HG03135 (cell line): ENCODE measurements around the gene ZNF446.
A peak's percentile ranks its signal among the peaks of the same experiment; 100 is the strongest.
"Not testable (repeated sequence)": the region's sequence is repeated elsewhere in the genome, so short reads cannot be mapped to it uniquely, and the experiment has no call there.

Experiments
- ATAC-seq: cut with Tn5 transposase; IDR thresholded peaks from one replicate; pipeline ENCODE4 v1.9.1; 2021; ENCODE audit warnings: mild to moderate bottlenecking, moderate library complexity; ENCODE audit not compliant: unreplicated experiment

Gene ZNF446

DNA sequence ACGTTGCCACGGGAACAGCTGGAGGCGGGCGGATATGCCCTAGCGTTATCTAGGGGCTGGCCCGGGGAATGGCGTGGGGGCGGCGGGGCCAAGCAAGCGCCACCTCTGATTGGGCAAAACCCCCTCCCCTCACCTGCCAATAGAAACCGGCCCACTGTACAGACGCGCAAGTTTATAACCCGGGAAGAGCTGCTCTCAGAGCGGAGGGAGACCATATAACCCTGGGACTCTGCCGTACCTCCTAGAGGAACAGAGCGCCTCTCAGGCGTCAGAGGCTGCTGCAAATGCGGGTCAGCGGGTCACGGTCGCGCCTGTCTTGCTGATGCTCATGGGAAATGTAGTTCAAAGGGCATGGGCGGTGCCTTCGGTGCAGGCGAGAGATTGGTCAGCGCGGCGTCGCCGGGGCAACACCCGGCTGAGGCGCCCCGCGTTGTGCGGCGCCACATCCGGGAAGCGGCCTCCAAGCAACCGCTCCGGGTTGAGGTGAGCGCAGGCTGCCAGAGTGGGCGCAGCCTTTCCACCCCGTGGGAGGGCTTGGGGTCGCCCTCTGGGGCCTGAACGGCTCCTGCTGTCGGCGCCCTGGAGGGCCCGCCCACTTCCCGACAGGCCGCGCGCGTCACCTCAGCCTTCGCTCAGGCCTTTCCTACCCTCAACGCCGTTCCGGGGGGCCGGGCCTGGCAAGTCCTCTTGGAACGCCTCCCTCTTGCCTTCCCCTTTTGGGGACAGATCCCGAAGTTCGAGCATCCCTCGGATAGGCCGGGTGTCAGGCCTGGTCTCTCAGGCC, at the start of gene ZNF446:
TSS of gene ZNF446 (plus strand) at position 639 of the 784 bp plus-strand sequence. CDS start 867 bp downstream, outside the sequence.
- ATAC-seq = peak; percentile 82

DNA sequence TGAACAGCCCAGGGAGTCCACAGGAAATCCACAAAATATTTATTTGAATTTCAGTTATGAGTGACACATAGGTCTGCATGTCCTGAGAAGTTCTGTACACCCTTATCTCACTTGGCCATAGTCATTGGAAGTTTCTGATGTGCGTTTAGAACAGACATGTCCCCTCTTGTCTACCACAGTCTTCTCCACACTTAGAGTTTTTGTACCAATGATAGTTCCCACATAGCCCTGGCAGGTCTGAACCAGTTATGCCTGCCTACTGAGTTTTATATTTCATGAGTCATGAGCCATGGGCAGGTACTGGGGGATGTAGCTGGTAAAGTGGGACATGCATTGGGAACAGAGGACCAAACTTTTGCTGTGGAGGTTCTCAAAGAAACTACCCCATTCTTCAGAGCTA, 47.5 kb upstream of the ZNF446 start:
- no peak for ATAC-seq

DNA sequence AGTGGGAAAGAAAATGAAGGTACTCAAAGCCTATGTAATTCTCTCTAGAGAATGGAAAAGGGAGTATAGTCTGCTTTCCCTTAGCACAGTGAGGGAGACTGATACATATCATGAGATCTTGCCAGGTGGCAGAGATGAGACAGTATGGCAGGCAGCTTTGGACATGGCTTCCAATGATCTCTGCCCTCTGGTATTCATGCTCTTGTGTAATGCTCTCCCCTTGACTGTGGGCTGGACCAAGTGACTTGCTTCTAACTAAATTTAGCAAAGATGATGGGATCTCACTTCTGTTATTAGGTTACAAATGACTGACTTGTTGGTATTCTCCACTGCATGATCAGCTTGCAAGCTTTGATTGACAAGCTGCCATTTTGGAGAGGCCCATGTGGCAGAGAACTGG, 46.4 kb upstream of the ZNF446 start:
- ATAC-seq = no peak

DNA sequence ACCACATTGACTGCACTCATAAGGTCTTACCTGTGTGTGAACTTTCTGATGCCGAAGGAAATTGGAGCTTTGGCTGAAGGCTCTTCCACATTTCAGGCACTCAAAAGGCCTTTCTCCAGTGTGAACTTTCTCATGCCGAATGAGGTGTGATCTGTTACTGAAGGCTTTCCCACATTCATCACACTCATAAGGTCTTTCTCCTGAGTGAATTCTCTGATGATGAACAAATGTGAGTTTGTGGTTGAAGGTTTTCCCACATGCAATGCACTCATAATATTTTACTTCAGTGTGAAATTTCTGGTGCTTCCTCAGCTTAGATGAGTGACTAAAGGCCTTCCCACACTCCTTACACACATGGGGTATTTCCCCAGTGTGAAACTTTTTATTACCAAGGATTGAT, 41.9 kb upstream of the ZNF446 start:
- no peak for ATAC-seq

DNA sequence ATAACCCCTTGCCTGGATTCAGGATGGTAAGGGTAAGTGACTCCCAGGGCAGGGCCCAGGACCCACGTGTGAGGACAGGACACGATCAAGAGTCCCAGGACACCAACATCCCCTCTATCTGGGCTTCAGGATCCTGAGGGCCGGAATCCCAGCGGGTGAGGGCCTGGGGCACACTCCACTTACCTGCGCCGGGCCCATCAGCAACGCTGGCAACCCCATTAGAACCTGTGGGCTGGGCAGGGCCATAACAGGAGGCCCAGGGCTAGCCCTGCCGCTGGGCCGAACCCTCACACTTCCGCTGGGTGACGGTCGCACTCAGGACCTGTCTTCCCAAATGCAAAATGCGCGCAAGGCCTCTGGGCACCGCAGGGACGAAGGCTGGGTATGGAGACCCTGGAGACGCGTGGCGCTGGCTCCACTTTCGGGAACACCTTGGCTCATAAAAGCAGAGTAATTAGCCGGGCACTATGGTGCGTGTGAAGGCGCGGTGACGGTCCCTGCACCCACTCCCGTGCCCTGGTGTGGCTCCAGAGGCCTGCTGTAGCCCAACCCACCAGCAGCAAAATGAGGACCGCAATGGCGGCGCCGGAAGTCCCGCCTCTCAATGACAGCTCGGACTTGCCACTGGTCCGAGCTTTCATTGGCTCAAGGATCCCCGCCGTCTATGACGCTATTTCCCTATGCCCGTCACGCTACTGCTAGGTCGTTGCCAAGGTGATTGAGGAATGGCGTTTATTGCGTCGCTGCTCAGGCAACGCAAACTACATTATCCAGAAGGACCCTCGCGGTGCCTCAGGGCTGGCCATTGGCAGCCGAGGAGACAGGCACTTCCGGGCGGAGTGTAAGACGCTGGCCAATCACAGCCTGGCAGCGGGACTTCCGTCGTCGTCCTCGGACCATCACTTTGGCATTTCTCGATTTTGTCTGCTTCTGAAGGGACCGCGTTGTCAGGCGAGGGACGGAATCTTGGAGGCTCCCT, 36.3 kb upstream of the ZNF446 start, which contains the start of gene ZNF132:
TSS of gene ZNF132 (minus strand) at position 578 of the 979 bp plus-strand sequence. CDS start at position 246, 332 bp downstream.
- ATAC-seq = peak; percentile 94

DNA sequence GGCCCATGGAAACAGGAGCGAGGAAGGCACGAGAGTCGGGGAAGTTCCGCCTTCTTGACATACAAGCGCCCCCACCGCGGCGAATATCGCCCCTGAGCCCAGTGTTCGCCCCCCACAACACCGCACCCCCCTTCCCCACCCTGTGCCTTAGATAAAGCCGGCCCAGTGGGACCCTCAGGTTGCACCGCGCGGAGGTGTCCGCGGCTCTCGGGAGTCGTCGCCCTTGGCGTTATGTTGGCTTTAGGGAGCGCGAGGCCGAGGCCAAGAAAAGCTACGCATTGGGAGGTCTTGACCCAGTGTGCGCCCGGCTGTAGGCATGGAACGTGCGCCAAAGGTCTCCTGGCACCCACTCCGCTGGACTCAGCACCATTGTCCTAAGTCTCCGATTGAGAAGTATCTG, 35.6 kb upstream of the ZNF446 start:
- ATAC-seq = no peak

DNA sequence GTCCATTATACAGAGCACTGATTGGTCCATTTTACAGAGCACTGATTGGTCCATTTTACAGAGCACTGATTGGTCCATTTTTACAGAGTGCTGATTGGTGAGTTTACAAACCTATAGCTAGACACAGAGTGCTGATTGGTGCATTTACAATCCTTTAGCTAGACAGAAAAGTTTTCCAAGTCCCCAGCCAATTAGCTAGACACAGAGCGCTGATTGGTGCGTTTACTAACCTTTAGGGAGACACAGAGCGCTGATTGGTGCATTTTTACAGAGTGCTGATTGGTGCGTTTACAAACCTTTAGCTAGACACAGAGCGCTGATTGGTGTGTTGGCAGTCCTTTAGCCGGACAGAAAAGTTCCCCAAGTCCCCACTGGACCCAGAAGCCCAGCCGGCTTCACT, 33.2 kb upstream of the ZNF446 start:
- not testable (repeated sequence) for ATAC-seq

DNA sequence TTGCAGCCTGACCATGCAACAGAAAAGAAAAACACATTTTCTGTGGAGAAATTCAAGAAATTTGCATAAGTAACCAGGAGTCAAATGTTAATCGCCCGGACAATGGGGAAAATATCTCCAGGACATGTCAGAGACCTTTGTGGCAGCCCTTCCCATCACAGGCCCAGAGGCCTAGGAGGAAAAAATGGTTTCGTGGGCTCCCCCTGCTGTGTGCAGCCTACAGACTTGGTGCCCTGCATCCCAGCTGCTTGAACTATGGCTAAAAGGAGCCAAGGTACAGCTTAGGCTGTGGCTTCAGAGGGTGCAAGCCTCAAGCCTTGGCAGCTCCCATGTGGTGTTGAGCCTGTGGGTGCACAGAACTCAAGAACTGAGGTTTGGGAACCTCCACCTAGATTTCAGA, 27.3 kb upstream of the ZNF446 start:
- ATAC-seq = not testable (repeated sequence)

DNA sequence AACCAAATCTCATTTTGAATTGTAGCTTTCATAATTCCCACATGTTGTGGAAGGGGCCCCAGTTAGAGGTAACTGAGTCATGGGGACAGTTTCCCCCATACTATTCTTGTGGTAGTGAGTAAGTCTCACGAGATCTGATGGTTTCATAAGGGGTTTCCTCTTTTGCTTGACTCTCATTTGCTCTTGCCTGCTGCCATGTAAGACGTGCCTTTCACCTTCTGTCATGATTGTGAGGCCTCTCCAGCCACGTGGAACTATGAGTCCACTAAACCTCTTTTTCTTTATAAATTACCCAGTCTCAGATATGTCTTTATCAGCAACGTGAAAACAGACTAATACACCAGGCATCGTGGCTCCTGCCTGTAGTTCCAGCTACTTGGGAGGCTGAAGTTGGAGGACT, 26.2 kb upstream of the ZNF446 start:
- not testable (repeated sequence) for ATAC-seq

DNA sequence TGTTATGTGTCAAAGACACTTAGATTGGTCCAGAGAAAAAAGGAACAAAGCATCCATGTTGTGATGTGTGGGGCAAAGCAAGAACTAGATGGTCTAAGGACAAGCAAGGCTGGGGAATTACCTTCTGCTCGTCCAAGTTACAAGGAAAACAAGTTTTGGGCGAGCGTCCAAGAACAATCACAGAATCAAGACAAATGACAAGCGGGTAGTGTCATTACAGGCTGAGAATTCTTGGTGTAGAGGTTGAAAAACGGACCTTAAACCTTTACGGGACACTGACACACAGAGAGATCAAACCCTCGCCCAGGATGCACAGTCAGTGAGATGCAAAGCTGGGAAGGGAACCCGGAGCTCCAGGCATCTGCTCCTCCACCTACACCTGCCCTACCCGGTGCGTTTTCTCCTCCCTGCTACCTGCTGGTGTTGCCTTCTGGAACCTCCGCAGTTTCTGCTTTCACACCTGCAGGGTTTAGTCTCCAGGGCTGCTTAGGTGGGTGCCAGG, 25.2 kb upstream of the ZNF446 start:
- ATAC-seq = peak; percentile 9

DNA sequence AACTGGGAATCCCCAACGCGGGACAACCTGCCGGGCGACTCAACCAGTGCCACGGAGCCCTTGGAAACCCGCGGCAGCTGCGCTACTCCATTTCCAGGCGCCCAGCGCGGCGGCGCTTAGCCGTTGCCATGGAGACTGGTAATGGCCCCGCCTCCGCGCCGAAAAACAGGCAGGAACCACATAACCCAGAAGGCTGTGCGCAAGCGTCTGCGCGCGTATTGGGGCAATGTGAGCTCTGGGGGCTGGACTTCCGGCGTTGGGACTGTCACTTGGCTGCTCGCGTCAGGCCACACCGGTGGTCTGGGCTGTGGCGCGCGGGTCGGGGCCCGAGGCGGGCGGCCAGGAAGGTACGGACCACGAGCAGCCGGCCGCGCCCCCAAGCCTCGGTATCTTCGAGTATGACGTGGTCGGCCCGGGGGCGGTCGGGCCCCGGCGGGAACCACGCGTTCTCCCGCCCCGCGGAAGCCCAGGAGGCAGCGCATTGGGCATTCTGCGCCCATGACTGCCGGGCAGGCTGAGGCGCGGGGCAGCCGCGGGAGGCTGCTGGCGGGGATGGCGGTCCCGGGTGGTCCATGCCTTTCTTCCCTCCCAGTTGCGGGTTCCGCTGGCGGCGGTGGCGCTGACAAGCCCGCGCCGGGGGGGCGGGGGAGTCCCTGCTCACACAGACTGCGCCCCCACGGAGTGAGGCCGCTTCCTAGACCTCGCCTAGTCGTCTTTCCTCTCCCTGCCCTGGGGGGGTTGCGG, 24.6 kb upstream of the ZNF446 start, which contains the start of gene ZNF324B:
TSS of gene ZNF324B (plus strand) at position 265 of the 744 bp plus-strand sequence. CDS start 2,080 bp downstream, outside the sequence.
- peak; percentile 92 for ATAC-seq

DNA sequence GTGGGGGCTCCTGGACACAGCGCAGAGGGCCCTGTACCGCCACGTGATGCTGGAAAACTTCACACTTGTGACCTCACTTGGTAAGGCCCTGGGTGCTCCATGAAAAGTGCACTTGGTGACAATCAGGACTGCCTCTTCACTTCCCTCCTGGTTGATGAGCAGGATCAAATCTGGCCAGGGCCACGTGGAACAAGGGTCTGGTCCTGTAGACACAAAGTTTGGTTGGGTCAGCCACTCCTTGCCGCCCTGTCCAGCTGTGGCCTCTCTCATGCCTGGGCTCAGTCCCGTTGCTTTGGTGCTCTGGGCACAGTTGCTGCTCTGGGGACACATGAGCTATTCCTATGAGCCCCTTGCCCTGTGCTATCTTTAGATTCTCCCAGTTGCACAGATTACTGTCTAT, 22.4 kb upstream of the ZNF446 start:
- ATAC-seq = no peak

DNA sequence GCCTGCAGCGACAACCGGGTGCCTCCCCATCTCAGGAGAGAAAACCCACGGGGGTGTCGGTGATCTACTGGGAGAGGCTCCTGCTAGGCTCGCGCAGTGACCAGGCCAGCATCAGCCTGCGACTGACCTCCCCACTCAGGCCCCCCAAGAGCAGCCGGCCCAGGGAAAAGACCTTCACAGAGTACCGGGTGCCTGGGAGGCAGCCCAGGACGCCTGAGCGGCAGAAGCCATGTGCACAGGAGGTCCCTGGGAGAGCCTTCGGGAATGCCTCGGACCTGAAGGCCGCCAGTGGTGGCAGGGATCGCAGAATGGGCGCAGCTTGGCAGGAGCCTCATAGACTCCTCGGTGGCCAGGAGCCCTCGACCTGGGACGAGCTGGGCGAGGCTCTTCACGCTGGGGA, 20.8 kb upstream of the ZNF446 start:
- ATAC-seq = no peak

DNA sequence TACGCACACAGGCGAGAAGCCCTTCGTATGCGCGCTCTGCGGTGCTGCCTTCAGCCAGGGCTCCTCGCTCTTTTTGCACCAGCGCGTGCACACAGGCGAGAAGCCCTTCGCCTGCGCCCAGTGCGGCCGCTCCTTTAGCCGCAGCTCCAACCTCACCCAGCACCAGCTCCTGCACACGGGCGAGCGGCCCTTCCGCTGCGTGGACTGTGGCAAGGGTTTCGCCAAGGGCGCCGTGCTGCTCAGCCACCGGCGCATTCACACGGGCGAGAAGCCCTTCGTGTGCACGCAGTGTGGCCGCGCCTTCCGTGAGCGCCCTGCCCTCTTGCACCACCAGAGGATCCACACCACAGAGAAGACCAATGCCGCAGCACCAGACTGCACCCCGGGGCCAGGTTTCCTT, 20.0 kb upstream of the ZNF446 start:
- ATAC-seq = no peak

DNA sequence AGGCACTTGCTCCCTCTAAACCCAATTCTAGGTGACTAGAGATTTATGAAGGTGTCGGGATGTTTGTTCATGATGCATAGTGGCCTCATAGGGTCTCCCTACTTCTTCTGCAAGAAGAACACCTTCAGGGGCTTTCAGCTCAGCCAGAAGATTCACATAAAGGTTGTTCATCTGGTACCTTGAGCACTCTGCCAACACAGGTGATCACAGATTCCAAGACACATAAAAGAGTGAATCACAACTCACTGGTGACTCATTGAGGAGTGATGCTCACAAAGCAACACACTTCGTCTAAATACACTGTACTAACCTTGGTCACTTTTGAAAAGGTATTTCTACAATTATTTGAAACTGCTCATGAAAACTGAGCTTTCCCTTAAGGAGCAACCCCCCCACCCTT, 16.1 kb upstream of the ZNF446 start:
- ATAC-seq = no peak

DNA sequence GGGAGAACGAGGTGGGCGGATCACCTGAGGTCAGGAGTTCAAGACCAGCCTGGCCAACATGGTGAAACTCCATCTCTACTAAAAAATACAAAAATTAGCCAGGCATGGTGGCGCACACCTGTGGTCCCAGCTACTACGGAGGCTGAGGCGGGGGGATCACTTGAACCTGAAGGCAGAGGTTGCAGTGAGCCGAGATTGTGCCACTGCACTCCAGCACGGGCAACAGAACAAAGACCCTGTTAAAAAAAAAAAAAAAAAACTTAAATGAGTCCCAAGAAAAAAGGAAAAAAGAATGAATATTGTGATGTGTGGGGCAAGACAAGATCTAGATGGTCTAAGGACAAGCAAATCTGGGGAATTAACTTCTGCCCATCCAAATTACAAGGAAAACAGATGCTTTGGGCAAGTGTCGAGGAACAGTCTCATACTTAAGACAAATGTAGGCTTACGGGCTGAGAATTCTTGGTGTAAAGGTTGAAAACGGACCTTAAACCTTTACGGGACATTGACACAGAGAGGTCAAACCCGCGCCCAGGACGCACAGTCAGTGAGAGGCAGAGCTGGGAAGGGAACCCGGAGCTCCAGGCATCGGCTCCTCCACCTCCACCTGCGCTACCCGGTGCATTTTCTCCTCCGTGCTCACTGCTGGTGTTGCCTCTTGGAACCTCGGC, 9.9 kb upstream of the ZNF446 start:
- ATAC-seq = peak; percentile 23

DNA sequence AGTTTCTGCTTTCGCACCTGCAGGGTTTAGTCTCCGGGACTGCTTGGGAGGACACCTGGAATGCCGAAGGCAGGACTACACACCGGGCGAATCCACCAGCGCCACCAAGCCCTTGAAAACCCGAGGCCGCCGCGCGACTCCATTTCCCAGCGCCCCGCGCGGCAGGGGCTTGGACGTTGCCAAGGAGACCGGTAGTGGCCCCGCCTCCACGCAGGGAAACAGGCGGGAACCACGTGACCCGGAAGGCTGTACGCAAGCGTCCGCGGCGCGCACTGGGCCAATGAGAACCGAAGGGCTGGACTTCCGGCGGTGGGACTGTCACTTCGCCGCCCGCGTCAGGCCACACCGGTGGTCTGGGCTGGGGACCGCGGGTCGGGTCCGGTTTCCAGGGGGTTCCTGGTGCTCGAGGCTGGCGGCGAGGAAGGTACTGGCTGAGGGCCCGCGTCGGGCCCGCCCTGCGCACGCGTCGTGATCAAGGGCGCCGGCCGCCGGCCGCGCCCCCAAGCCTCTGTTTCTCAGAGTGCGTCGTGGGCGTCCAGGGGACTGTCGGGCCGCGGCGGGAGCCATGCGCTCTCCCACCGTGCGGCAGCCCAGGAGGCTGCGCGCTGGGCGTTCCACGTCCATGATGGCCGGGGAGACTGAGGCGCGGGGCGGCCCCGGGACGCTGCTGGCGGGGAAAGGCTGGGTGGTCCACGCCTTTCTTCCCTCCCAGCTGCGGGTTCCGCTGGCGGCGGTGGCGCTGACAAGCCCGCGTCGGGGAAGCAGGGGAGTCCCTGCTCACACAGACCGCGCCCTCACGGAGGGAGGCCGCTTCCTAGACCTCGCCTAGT, 9.2 kb upstream of the ZNF446 start, which contains the start of gene ZNF324:
TSS of gene ZNF324 (plus strand) at position 321 of the 830 bp plus-strand sequence. CDS start 2,106 bp downstream, outside the sequence.
- ATAC-seq = peak; percentile 84

DNA sequence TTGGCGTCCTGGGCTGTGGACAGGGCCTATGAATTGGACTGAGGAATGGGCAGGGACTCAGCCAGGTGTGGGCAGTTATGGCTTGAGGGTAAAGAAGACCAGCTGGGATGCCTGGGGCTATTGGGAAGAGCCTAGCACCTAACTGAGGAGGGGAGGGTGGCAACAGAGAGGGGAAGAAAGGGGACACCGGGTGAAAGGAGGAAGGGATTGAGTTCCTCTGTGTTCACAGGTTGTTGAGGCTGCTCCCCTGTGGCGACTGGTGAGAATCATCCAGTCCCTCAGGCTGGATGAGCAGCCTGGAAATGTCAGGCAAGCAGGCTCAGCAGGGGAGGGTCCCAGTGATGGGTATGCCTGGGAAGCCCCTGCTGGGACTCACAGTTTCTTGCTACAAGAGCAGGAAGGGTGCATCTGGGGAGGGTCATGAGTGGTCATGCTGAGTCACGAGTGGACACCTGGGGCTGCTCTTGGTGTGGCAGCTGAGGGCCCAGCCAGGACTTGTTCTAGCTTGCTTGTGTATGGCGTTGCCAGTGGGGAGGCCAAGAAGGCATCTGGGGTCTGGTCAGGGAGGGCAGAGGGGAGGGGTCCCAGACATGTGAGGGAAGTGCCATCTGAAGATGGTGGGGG, 7.8 kb upstream of the ZNF446 start:
- ATAC-seq = no peak
